ENCODE data around the gene TTC33.
"Not testable (repeated sequence)": the region's sequence is repeated elsewhere in the genome, so short reads cannot be mapped to it uniquely, and the experiment has no call there.

Gene TTC33

GRCh38 chr5:40651201-40651600 lies 104.6 kb downstream of the TTC33 start:
- peak; percentile 26 for DNase-seq

GRCh38 chr5:40649463-40650030 lies 106.2 kb downstream of the TTC33 start:
- DNase-seq = peak; percentile 33

- no peak for DNase-seq
These were observed 107.6 kb downstream of the TTC33 start for GRCh38 chr5:40648150-40648549.

DNA sequence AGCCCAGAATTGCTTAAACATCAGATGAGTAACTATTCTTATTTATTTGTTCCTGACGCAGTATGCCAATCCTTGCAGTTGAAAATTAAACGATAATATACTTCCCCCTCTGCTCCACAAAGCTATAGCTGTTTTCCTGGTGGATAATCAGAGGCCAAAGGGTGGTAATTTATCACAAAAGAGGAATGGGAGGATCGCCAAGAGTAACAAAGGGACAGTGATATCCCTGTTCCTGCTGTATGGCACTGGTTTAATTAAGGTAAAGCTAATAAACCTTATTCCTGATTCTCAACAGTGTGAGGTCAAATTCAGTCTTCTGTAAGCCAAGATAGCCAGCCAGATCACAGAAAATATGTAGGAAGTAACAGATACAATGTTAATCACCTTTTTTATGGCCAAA lies 109.5 kb downstream of the TTC33 start:
- no peak for DNase-seq

- DNase-seq = not testable (repeated sequence)
These were observed 116.2 kb downstream of the TTC33 start for GRCh38 chr5:40639531-40639930.

GRCh38 chr5:40634593-40634992 lies 121.2 kb downstream of the TTC33 start:
- no peak for DNase-seq

DNA sequence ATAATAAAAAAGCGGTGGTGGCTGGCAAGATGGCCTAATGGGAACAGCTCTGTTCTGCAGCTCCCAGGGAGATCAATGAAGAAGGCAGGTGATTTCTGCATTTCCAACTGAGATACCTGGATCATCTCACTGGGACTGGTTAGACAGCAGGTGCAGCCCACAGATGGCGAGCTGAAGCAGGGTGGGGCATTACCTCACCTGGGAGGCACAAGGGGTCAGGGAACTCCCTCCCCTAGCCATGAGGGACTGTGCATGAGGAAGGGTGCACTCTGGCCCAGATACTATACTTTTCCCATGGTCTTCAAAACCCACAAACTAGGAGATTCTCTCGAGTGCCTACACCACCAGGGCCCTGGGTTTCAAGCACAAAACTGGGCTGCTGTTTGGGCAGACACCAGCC lies 121.6 kb downstream of the TTC33 start:
- DNase-seq = no peak

DNA sequence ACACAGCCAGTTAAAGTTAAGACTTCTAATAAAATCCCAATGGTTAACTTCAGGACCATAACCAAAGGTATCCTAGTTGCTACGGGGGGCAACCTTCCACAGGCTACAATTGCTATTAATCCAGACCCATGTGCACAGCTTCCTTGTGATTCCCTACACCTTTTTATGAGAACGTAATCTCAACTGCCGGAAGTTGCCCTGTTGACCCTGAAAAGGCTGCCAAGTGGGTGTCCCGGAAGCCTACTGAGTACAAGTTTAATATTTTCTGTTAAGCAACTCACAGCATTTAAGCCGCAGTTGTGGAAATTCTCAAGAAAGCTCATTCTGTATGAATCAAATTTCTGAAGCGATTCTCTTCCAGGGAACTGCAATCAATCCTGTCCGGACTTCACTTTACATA lies 124.5 kb downstream of the TTC33 start:
- DNase-seq = no peak

- no peak for DNase-seq
These were observed 125.6 kb downstream of the TTC33 start for GRCh38 chr5:40630126-40630525.

- no peak for DNase-seq
These were observed 127.4 kb downstream of the TTC33 start for GRCh38 chr5:40628407-40628806.

- no peak for DNase-seq
These were observed 128.1 kb downstream of the TTC33 start for GRCh38 chr5:40627706-40628105.

- no peak for DNase-seq
These were observed 129.0 kb downstream of the TTC33 start for GRCh38 chr5:40626801-40627200.

GRCh38 chr5:40623480-40624420 lies 132.0 kb downstream of the TTC33 start:
- no peak for DNase-seq

DNA sequence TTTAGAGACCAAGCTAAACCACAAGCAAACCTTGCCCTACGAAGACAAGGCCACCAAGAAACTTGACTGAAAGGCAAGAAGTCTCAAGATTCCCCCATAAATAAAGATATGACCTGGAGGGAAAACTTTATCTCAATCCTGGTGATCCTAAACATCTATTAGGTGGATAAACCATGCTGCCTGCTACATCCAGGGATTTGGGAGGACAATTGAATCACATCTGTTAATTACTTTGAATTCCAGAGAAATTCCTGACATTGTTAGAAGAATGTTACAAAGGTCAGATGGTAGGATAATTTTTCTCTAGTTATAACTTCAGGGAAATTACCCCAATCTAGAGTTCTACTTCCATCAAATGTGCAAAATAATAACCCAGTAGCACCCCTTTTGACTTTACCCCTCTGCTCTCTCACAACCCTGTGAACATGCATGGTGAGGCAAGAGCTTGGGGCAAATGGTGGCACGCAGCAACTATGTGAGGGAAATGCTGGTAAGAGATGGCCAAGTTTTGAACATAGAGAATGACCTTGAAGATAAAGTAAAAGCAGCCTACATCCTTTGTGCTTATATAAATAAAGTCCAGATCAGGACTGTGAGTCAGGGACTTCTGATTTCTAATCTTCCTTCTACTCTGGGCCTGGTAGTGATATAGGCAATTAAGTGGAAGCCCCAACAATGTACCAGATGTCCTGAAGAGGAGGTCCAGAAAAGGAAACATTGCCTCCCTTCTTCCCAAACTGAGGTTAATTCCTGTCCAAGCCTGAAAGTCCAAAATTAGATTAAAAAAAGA lies 133.1 kb downstream of the TTC33 start:
- DNase-seq = no peak

GRCh38 chr5:40619421-40619820 lies 136.3 kb downstream of the TTC33 start:
- DNase-seq = no peak

DNA sequence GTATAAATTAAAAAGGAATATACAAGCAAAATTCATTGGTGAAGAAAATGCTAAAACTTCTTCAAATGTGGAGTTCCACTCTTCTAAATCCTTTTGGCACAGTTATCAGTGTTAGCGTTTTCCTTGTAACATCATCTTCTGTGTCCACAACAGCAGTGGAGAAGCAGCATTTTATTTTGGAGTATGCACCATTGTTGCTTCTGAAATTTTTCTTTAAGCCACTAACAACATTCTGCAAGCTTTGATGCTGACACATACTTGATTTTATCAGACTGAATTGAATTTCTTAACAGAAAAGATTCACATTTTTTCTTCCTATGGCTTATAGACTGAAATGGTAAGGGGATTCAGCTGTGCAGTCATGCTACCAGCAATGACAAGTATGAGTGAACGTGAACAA lies 136.8 kb downstream of the TTC33 start:
- DNase-seq = no peak

GRCh38 chr5:40616781-40617180 lies 139.0 kb downstream of the TTC33 start:
- DNase-seq = no peak

DNA sequence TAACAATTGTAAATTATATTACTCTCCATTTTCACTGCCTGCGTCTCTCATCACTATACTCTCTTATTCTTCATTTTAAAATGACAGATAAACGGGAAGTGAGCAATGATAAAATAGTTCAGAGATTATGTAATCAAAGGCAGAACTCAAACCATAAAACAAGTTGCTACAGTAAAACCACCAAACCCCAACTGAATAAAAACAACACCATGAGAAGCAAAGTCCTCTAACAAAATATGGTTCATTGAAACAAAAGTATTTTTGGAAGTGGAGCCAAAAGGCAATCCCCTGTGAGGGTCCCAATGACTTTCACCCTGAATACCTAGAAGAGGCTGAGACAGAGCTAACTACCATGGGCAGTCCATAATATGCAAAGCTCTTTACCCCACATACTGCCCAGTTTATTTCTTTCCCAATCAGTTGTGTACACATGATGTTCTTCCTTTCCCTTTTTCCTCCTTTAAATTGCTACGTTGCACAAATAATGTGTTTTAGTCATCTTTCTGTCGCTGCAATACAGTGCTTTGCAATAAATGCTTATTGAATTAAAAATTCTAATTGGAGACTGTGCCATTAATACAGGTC lies 140.1 kb downstream of the TTC33 start:
- DNase-seq = no peak

- DNase-seq = no peak
These were observed 140.7 kb downstream of the TTC33 start for GRCh38 chr5:40614923-40615585.

- DNase-seq = no peak
These were observed 141.3 kb downstream of the TTC33 start for GRCh38 chr5:40614466-40614865.

DNA sequence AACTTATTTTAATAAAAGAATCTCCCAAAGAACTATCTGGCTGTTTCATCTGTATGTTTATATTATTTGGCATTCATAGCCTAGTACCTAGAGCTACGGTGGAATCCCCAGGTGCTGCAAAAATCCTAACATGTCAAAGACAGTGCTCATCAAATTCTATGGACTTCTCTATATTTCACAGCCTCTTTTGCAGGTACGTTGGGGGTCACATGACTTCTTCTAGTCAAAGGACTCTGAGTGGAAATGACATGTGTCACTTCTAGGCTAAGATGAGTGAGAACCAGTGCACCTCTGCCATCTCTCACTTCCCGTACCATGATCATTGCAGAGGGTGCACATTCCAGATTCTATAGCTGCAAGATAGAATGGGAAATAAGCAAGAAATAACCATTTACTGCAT lies 148.6 kb downstream of the TTC33 start:
- DNase-seq = no peak

- DNase-seq = no peak
These were observed 149.5 kb downstream of the TTC33 start for GRCh38 chr5:40606077-40606765.
